Activated naive CD4-positive, alpha-beta T cell treated with anti-CD3 and anti-CD28 coated beads, Interleukin-2, amount 50 U/mL, for 24 hours (primary cell): ENCODE results near the gene ZNF473.
"Not testable (repeated sequence)": the region's sequence is repeated elsewhere in the genome, so short reads cannot be mapped to it uniquely, and the experiment has no call there.

Experiments used
- H3K27ac Mint-ChIP-seq: one replicate; pipeline ENCODE4 v1.8.0; 2021; ENCODE audit warnings: mild to moderate bottlenecking, mixed read lengths
- H3K27me3 Mint-ChIP-seq: one replicate; pipeline ENCODE4 v1.8.0; 2021; ENCODE audit warnings: mixed read lengths
- H3K36me3 Mint-ChIP-seq: one replicate; pipeline ENCODE4 v1.8.0; 2021; ENCODE audit warnings: mixed read lengths
- H3K4me1 Mint-ChIP-seq: one replicate; pipeline ENCODE4 v1.8.0; 2021; ENCODE audit warnings: mixed read lengths
- H3K4me3 Mint-ChIP-seq: one replicate; pipeline ENCODE4 v1.8.0; 2021; ENCODE audit warnings: mild to moderate bottlenecking, mixed read lengths
- H3K9me3 Mint-ChIP-seq: one replicate; pipeline ENCODE4 v1.8.0; 2021; ENCODE audit warnings: mixed read lengths

ZNF473 gene

DNA sequence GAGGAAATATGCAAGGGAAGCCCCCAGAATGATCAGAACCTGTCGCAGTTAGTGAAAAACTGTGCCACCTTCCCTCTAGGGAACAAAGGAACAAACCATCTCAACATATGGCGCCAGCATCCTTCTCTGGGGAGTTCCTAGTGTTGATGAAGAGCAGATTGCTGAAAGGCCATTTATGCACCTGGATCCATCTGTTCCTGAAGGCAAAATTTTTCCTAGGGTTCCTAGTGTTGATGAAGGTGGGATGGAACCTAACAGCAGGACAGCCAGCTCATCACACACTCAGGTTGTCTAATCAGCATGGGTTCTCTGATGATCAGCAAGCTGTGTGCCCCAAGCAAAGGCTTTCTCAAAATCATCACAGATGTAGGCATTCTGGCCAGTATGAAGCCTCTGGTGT is 32.6 kb downstream of the ZNF473 start:
- Mint-ChIP-seq H3K4me3 (no peak overlapping the region), H3K27me3 (peaks cover 5% of the 10 kb centered on the region)

DNA sequence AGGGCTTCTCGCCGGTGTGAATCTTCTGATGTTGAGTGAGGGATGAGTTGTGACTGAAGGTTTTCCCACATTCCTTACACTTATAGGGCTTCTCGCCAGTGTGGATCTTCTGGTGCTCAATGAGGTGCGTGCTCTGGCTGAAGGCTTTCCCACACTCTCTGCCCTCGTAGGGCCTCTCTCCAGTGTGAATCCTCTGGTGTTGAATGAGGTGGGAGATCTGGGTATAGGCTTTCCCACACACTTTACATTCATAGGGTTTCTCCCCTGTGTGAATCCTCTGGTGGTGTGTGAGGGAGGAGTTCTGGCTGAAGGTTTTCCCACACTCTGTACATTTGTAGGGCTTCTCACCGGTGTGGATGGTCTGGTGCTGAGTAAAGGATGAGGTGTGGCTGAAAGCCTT is 33.2 kb downstream of the ZNF473 start:
- no peak overlapping the region for H3K27ac Mint-ChIP-seq
- H3K27me3 Mint-ChIP-seq = peaks cover 5% of the 10 kb centered on the region
- H3K9me3 Mint-ChIP-seq = no peaks in the 10 kb centered on the region
- H3K36me3 Mint-ChIP-seq = no peaks in the 10 kb centered on the region
- H3K4me1 Mint-ChIP-seq = no peaks in the 10 kb centered on the region
- no peak overlapping the region for H3K4me3 Mint-ChIP-seq

More for the DNA sequence above, 32.6 kb downstream of the ZNF473 start:
- no peaks in the 10 kb centered on the region for H3K9me3 Mint-ChIP-seq
- no peaks in the 10 kb centered on the region for H3K4me1 Mint-ChIP-seq
- no peaks in the 10 kb centered on the region for H3K36me3 Mint-ChIP-seq
- H3K27ac Mint-ChIP-seq = no peak overlapping the region

DNA sequence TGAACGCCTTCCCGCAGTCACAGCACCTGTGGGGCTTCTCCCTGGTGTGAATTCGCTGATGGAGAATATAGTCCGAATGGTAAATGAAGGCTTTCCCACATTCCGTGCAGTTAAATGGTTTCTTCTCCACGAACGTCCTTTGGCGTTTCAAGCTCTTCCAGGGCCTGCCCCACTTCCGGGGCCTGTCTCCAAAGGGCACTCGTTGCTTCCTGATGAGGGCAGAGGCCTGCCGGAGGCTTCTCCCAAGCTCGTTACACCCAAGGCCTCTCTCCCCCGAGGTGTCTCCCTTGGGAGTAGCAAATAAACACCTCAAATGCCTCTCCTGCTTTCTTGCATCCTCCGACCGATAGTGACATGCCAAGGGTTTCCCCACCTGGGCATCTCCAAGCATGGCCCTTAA is 34.3 kb downstream of the ZNF473 start:
- H3K27me3 Mint-ChIP-seq = peaks cover 5% of the 10 kb centered on the region
- no peaks in the 10 kb centered on the region for H3K4me1 Mint-ChIP-seq
- H3K36me3 Mint-ChIP-seq = no peaks in the 10 kb centered on the region
- no peak overlapping the region for H3K27ac Mint-ChIP-seq
- H3K9me3 Mint-ChIP-seq = no peaks in the 10 kb centered on the region
- no peak overlapping the region for H3K4me3 Mint-ChIP-seq

DNA sequence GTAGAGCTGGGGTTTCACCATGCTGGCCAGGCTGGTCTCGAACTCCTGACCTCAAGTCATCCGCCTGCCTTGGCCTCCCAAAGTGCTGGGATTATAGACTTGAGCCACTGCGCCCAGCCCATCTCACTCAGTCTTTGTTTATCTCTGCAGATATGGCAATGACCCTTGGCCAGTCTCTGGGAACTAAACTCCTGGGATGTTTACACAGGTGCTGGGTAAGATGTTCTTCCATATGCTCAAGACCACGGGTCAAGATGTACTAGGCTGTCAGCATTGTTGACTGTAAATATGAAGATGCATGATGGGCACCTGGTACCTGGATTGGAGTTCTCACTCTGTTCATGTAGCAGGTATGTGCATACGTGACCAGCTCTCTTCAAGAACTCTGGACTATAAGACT is 35.8 kb downstream of the ZNF473 start:
- no peaks in the 10 kb centered on the region for H3K9me3 Mint-ChIP-seq
- no peak overlapping the region for H3K27ac Mint-ChIP-seq
- no peaks in the 10 kb centered on the region for H3K4me1 Mint-ChIP-seq
- no peaks in the 10 kb centered on the region for H3K36me3 Mint-ChIP-seq
- H3K4me3 Mint-ChIP-seq = no peak overlapping the region
- H3K27me3 Mint-ChIP-seq = peaks cover 5% of the 10 kb centered on the region

DNA sequence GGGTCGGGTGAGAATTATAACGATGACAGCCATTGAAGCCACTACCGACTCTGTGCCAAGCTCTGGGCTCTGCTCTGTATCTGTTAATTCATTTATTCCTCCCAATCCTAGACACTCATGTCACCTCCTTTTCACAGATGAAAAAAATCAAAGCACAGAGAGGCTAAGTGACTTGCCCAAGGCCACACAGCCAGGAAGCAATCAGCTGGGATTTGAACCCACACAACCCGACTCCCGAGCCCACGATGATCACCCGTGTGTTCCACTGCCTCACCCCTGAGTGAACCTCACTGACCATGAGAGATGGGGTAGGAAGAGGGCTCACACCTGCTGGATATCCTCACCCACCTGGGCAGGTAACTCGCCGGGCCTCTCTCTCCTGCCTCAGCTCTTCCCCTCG is 40.1 kb downstream of the ZNF473 start:
- no peaks in the 10 kb centered on the region for H3K36me3 Mint-ChIP-seq
- H3K4me1 Mint-ChIP-seq = no peaks in the 10 kb centered on the region
- no peak overlapping the region for H3K27ac Mint-ChIP-seq
- H3K27me3 Mint-ChIP-seq = peaks cover 6% of the 10 kb centered on the region
- no peaks in the 10 kb centered on the region for H3K9me3 Mint-ChIP-seq
- H3K4me3 Mint-ChIP-seq = no peak overlapping the region

DNA sequence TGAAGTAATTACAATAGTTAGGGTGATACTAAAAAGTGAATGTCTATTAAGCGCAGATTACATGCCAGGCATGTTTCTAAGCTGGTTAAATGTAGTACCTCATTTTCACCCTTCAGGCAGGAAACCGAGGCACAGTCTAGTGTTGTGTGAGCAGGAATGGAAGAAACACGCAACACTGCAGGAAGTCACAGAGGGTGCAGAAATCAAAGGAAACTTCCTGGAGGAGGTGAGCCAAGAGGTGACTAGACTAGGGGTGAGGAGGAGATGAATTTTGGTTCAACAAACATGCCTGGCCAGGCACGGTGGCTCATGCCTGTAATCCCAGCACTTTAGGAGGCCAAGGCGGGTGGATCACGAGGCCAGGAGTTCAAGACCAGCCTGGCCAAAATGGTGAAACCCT is 41.8 kb downstream of the ZNF473 start:
- no peaks in the 10 kb centered on the region for H3K9me3 Mint-ChIP-seq
- peaks cover 4% of the 10 kb centered on the region for H3K27me3 Mint-ChIP-seq
- H3K36me3 Mint-ChIP-seq = no peaks in the 10 kb centered on the region
- no peaks in the 10 kb centered on the region for H3K4me1 Mint-ChIP-seq
- no peak overlapping the region for H3K4me3 Mint-ChIP-seq
- H3K27ac Mint-ChIP-seq = no peak overlapping the region

DNA sequence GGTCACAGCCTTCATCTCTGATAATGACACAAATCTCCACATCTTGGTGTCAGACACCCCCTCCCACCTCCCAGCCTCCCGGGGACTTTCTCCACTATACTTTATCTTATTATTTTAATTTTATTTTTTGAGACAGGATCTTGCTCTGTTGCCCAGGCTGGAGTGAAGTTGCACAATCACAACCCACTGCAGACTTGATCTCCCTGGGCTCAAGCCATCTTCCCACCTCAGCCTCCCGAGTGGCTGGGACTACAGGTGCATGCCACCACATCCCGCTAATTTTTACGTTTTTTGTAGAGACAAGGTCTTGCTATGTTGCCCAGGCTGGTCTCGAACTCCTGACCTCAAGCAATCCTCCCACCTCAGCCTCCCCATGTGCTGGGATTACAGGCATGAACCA is 42.6 kb downstream of the ZNF473 start:
- H3K36me3 Mint-ChIP-seq, H3K4me3 Mint-ChIP-seq, H3K4me1 Mint-ChIP-seq, H3K27ac Mint-ChIP-seq, H3K27me3 Mint-ChIP-seq, H3K9me3 Mint-ChIP-seq: not testable (repeated sequence)

DNA sequence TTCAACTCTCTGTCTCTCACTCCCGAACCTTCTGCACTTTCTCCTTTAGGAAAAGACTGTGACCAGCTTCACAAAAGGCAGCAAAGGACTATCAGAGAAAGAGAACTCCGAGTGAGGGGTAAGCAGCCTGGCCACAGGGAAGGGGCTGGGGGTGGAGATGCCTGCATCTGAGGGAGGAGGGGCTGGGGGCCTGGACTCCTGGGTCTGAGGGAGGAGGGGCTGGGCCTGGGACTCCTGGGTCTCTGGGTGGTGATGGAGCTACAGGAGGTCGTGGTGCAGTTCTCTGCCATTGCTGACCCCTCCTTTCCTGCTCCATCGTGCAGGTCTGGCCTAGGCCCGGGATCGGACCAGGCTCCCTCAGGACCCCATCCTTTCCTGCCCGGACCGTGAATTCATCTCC is 49.3 kb downstream of the ZNF473 start:
- H3K27me3 Mint-ChIP-seq, H3K4me1 Mint-ChIP-seq, H3K27ac Mint-ChIP-seq, H3K9me3 Mint-ChIP-seq, H3K4me3 Mint-ChIP-seq, H3K36me3 Mint-ChIP-seq: not testable (repeated sequence)

DNA sequence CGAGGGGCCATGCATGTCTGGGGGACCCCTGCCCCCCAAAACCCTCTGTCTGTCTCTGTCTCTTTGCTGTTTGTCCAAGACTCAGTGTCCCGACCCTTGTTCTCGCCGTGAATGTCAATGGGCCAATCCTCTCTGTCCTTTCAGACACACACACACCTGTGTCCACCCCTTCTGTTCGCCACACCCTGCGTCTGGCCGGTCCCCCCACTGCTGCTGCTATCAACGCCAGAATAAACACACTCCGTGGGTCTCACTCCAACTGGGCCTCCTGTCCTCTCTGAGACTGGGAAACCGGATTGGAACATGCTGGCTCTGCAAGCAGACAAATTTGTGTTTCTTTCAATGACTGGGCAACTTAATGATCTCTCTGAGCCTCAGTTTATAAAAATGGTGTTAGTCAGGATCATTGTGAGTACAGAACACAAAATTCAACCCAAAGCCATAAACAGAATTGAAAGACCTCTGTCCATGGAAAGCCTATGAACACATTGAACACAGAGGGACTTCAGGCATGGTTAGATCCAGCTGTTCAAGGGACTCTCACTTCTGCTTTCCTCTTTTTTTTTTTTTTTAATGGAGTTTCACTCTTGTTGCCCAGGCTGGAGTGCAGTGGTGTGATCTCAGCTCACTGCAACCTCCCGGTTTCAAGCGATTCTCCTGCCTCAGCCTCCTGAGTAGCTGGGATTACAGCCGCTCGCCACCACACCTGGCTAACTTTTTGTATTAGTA is 50.0 kb downstream of the ZNF473 start:
- H3K27ac Mint-ChIP-seq, H3K36me3 Mint-ChIP-seq, H3K9me3 Mint-ChIP-seq, H3K4me3 Mint-ChIP-seq, H3K4me1 Mint-ChIP-seq, H3K27me3 Mint-ChIP-seq: not testable (repeated sequence)

DNA sequence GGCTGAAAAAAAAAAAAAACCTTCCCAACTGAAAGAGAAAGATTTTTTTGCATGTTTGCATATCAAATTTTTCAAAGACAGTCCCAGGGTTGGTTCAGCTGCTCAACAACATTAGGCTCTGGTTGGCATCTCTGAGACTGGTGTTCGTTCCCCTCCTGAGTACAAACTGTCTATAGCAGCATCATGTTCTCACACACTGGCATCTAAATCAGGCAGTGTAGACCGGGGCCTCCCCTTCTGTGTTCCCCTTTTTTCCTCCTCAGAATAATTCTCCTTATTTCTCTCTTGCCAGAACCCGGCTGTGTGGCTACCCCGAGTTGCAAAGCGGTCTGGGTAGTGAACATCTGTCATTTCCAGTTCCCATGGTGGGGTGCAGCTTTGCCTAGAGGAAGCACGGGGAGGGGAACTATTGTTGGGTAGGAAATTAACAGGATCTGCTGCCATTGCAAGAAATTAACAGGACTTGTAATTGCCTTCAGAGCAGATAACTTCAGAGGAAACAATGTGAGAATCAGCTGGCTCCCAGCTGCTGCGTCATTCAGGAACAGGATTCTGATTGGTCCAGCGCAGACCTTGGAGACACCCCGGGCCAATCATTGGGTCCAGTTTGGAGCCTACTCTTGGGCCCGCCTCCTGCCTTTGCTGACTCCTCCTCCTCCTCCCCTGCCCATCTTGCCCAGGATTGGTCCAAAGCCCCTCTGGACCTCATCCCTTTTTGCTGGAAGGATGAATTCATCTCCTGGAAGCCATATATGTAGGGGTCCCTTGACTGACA is 51.0 kb downstream of the ZNF473 start:
- H3K36me3 Mint-ChIP-seq, H3K9me3 Mint-ChIP-seq, H3K4me3 Mint-ChIP-seq, H3K27ac Mint-ChIP-seq, H3K4me1 Mint-ChIP-seq, H3K27me3 Mint-ChIP-seq: not testable (repeated sequence)

DNA sequence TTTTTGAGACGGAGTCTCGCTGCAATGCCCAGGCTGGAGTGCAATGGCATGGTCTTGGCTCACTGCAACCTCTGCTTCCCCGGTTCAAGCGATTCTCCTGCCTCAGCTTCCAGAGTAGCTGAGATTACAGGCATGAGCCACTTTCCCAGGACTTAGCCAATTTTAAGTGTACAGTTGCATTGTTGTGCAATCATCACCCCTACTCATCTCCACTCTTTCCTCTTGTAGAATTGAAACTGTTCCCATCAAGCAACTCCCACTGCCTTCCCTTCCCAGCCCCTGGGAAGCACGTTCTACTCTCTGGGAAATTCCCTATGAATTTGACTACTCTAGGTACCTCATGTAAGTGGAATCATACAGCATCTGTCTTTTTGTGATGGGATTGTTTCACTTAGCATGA is 53.2 kb downstream of the ZNF473 start:
- H3K4me3 Mint-ChIP-seq, H3K36me3 Mint-ChIP-seq, H3K4me1 Mint-ChIP-seq, H3K27me3 Mint-ChIP-seq, H3K27ac Mint-ChIP-seq, H3K9me3 Mint-ChIP-seq: not testable (repeated sequence)

DNA sequence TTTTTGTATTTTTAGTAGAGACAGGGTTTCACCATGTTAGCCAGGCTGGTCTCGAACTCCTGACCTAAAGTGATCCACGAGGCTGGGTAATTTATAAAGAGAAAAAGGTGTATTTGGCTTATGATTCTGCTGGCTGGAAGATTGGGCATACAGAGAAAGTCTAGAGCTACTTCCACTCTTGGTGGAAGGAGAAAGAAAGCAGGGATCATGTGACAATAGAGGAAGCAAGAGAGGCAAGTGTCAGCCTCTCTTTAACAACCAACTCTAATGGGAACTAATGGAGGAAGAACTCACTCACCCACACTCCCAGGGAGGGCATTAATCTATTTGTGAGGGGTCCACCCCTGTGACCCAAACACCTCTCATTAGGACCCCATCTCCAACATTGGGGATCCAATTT is 58.6 kb downstream of the ZNF473 start:
- not testable (repeated sequence) for H3K4me1 Mint-ChIP-seq, H3K4me3 Mint-ChIP-seq, H3K27ac Mint-ChIP-seq, H3K9me3 Mint-ChIP-seq, H3K36me3 Mint-ChIP-seq, H3K27me3 Mint-ChIP-seq

DNA sequence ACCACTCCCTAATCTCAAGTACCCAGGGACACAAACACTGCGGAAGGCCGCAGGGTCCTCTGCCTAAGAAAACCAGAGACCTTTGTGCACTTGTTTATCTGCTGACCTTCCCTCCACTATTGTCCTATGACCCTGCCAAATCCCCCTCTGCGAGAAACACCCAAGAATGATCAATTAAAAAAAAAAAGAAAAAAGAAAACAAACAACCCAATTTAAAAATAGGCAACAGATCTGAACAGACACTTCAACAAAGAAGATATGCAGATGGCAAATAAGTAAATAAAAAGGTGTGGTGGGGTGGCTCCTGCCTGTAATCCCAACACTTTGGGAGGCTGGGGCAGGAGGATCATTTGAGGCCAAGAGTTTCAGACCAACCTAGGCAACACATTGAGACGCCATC is 61.3 kb downstream of the ZNF473 start:
- not testable (repeated sequence) for H3K27me3 Mint-ChIP-seq, H3K27ac Mint-ChIP-seq, H3K4me1 Mint-ChIP-seq, H3K4me3 Mint-ChIP-seq, H3K36me3 Mint-ChIP-seq, H3K9me3 Mint-ChIP-seq

DNA sequence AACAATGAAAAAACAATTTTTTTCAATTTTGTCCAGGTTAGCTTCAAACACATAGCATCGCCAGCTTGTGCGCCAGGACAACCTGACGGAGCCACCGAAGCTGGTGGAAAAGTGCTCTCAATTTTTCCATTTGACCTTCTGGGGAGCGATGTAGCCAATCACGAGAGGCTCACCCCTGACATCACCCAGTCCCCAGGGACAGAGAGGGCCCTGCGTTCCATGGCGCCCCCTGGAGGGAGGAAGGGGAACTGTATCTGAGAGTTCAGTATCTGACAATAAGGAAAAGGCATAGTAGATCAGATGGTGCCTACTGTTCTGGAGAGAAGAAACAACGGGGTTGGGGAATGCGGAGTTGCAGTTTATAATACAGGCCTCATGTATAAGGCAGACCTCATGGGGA is 64.9 kb downstream of the ZNF473 start:
- H3K27me3 Mint-ChIP-seq, H3K4me1 Mint-ChIP-seq, H3K36me3 Mint-ChIP-seq, H3K9me3 Mint-ChIP-seq, H3K4me3 Mint-ChIP-seq: not testable (repeated sequence)
- peak overlapping the region; percentile 35 for H3K27ac Mint-ChIP-seq

DNA sequence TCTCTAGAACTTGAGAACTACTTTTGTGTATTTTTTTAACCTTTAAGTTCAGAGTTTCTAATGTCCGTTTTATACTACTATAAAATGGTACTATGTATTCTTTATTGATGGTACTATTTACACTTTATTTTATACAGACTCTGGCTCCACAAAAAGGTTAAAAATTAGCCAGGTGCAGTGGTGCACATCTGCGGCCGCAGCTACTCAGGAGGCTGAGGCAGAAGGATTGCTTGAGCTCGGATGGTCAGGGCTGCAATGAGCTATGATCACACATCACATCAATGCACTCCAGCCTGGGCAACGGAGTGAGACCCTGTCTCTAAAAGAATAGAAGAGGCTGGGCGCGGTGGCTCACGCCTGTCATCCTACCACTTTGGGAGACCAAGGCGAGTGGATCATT is 66.0 kb downstream of the ZNF473 start:
- H3K27me3 Mint-ChIP-seq, H3K36me3 Mint-ChIP-seq, H3K9me3 Mint-ChIP-seq: not testable (repeated sequence)

DNA sequence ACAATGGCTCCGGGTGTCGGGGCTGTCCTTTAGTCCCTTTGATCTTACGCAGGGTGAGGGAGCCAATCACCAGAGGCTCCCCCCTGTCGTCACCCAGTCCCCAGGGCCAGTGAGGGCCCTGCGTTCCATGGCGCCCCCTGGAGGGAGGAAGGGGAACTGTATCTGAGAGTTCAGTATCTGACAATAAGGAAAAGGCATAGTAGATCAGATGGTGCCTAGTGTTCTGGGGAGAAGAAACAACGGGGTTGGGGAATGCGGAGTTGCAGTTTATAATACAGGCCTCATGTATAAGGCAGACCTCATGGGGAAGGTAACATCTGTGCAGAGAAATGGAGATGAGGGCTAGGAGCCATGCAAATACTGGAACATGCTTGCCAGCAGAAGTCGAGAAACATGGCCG is 66.8 kb downstream of the ZNF473 start:
- H3K27me3 Mint-ChIP-seq = not testable (repeated sequence)

More for the DNA sequence above, 66.0 kb downstream of the ZNF473 start:
- not testable (repeated sequence) for H3K27ac Mint-ChIP-seq, H3K4me1 Mint-ChIP-seq, H3K4me3 Mint-ChIP-seq

DNA sequence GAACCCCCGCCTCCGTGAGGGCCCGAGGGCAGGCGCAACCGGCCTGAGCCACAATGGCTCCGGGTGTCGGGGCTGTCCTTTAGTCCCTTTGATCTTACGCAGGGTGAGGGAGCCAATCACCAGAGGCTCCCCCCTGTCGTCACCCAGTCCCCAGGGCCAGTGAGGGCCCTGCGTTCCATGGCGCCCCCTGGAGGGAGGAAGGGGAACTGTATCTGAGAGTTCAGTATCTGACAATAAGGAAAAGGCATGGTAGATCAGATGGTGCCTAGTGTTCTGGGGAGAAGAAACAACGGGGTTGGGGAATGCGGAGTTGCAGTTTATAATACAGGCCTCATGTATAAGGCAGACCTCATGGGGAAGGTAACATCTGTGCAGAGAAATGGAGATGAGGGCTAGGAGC is 72.1 kb downstream of the ZNF473 start:
- H3K4me1 Mint-ChIP-seq, H3K27me3 Mint-ChIP-seq, H3K27ac Mint-ChIP-seq, H3K9me3 Mint-ChIP-seq, H3K4me3 Mint-ChIP-seq, H3K36me3 Mint-ChIP-seq: not testable (repeated sequence)

More for the DNA sequence above, 66.8 kb downstream of the ZNF473 start:
- H3K4me3 Mint-ChIP-seq, H3K9me3 Mint-ChIP-seq, H3K27ac Mint-ChIP-seq, H3K4me1 Mint-ChIP-seq, H3K36me3 Mint-ChIP-seq: not testable (repeated sequence)
